ENCODE measurements around the gene DPYSL3. TPM values are rescaled to one million over a fixed set of nuclear protein-coding genes. Genes with fewer than 3 reads are reported as not detected.
A peak's percentile ranks its signal among the peaks of the same experiment; 100 is the strongest.
"Not testable (repeated sequence)": the region's sequence is repeated elsewhere in the genome, so short reads cannot be mapped to it uniquely, and the experiment has no call there.

DPYSL3 gene
- total RNA-seq, 4 donors from 2014 or later = 5.2 to 62.9 (median 14.0) TPM

- TF ChIP-seq CTCF (IDR thresholded peaks at IDR 0.05) = peak in 5 of 6 experiments; percentile 33 to 63 (median 45)
- TF ChIP-seq POLR2A (IDR thresholded peaks at IDR 0.05) = no peak
- no peak overlapping the region for H3K4me3 ChIP-seq
- no peaks in the 10 kb centered on the region for H3K9me3 ChIP-seq
- WGBS, 2 donors = 22 to 36% methylated on average over 2 of the region's 2 CpGs
- no peaks in the 10 kb centered on the region for H3K4me1 ChIP-seq
- no peaks in the 10 kb centered on the region for H3K36me3 ChIP-seq
- intact Hi-C loops (cut with DNase I) = loop anchor here (5.0 kb wide), 1 partner anchor 148 kb away; no protein-coding TSS in a partner anchor
- no peak overlapping the region for H3K27ac ChIP-seq
- no peaks in the 10 kb centered on the region for H3K27me3 ChIP-seq
- no peak for DNase-seq
Measured at GRCh38 chr5:147369742-147370374, 140.0 kb downstream of the DPYSL3 start.

- intact Hi-C loops (cut with DNase I) = not testable (repeated sequence)
- 74 to 84% methylated on average over 6 of the region's 6 CpGs for WGBS, 2 donors
Measured at GRCh38 chr5:147367381-147367780, 142.5 kb downstream of the DPYSL3 start.

GRCh38 chr5:147361441-147362175 lies 148.3 kb downstream of the DPYSL3 start:
- TF ChIP-seq CTCF (IDR thresholded peaks at IDR 0.05) (no peak), POLR2A (IDR thresholded peaks at IDR 0.05) (no peak)
- no peak for DNase-seq
- Histone ChIP-seq H3K36me3 (no peaks in the 10 kb centered on the region), H3K4me1 (no peaks in the 10 kb centered on the region), H3K27ac (no peak overlapping the region), H3K27me3 (peaks cover 0 to 3% (median 0%) of the 10 kb centered on the region in 4 donors), H3K4me3 (no peak overlapping the region), H3K9me3 (no peaks in the 10 kb centered on the region)
- intact Hi-C loops (cut with DNase I) = no loop called here
- 55 to 74% methylated on average over 4 of the region's 4 CpGs for WGBS, 2 donors

More at GRCh38 chr5:147367381-147367780, 142.5 kb downstream of the DPYSL3 start:
- not testable (repeated sequence) for H3K27ac ChIP-seq, H3K4me3 ChIP-seq, H3K4me1 ChIP-seq, H3K9me3 ChIP-seq, H3K27me3 ChIP-seq, DNase-seq, H3K36me3 ChIP-seq

- Histone ChIP-seq H3K4me1 (no peaks in the 10 kb centered on the region), H3K4me3 (no peak overlapping the region), H3K27me3 (peaks cover 0 to 3% (median 0%) of the 10 kb centered on the region in 4 donors), H3K36me3 (no peaks in the 10 kb centered on the region), H3K9me3 (no peaks in the 10 kb centered on the region), H3K27ac (no peak overlapping the region)
- 68 to 93% methylated on average over 2 of the region's 2 CpGs for WGBS, 2 donors
- no peak for DNase-seq
- TF ChIP-seq POLR2A (IDR thresholded peaks at IDR 0.05) = no peak
- no peak for TF ChIP-seq CTCF (IDR thresholded peaks at IDR 0.05)
- intact Hi-C loops (cut with DNase I) = no loop called here
Measured at GRCh38 chr5:147360816-147361215, 149.1 kb downstream of the DPYSL3 start.

- 70 to 84% methylated on average over 2 of the region's 2 CpGs for WGBS, 2 donors
- Histone ChIP-seq H3K27ac (no peak overlapping the region), H3K4me1 (no peaks in the 10 kb centered on the region), H3K9me3 (no peaks in the 10 kb centered on the region), H3K27me3 (peaks cover 0 to 3% (median 0%) of the 10 kb centered on the region in 4 donors), H3K36me3 (no peaks in the 10 kb centered on the region), H3K4me3 (no peak overlapping the region)
- intact Hi-C loops (cut with DNase I) = no loop called here
- no peak for DNase-seq
- TF ChIP-seq POLR2A (IDR thresholded peaks at IDR 0.05) = no peak
- no peak for TF ChIP-seq CTCF (IDR thresholded peaks at IDR 0.05)
Measured at GRCh38 chr5:147359581-147359980, 150.3 kb downstream of the DPYSL3 start.

All from esophagus squamous epithelium (tissue), 5 donors.